ENCODE measurements around the gene COLEC12.

COLEC12 gene

GRCh38 chr18:434410-434809, 66.1 kb downstream of the COLEC12 start:
- DNase-seq, result no peak

GRCh38 chr18:433960-434359, 66.5 kb downstream of the COLEC12 start:
- no peak for DNase-seq

- no peak for DNase-seq
These were observed 67.2 kb downstream of the COLEC12 start for GRCh38 chr18:433298-433697.

GRCh38 chr18:432791-433190, 67.7 kb downstream of the COLEC12 start:
- no peak for DNase-seq

- no peak for DNase-seq
These were observed 71.5 kb downstream of the COLEC12 start for GRCh38 chr18:429030-429429.

- DNase-seq, result peak in 1 of 3 experiments; percentile 7
These were observed 73.5 kb downstream of the COLEC12 start for GRCh38 chr18:427005-427404.

GRCh38 chr18:425106-425745, 75.3 kb downstream of the COLEC12 start:
- no peak for DNase-seq

- DNase-seq, result no peak
These were observed 75.8 kb downstream of the COLEC12 start for GRCh38 chr18:424668-425067.

GRCh38 chr18:424071-424661, 76.3 kb downstream of the COLEC12 start:
- DNase-seq, result no peak

- no peak for DNase-seq
These were observed 77.5 kb downstream of the COLEC12 start for GRCh38 chr18:422966-423365.

GRCh38 chr18:421247-422155, 79.0 kb downstream of the COLEC12 start:
- no peak for DNase-seq

GRCh38 chr18:420661-421246, 79.7 kb downstream of the COLEC12 start:
- DNase-seq, result no peak

GRCh38 chr18:419541-420175, 80.8 kb downstream of the COLEC12 start:
- no peak for DNase-seq

- no peak for DNase-seq
These were observed 83.0 kb downstream of the COLEC12 start for GRCh38 chr18:417495-417894.

GRCh38 chr18:416930-417329, 83.6 kb downstream of the COLEC12 start:
- DNase-seq, result no peak

GRCh38 chr18:415617-416612, 84.6 kb downstream of the COLEC12 start:
- DNase-seq, result no peak

- DNase-seq, result no peak
These were observed 85.5 kb downstream of the COLEC12 start for GRCh38 chr18:415047-415446.

- no peak for DNase-seq
These were observed 87.3 kb downstream of the COLEC12 start for GRCh38 chr18:413233-413632.

- no peak for DNase-seq
These were observed 90.5 kb downstream of the COLEC12 start for GRCh38 chr18:410047-410455.

- no peak for DNase-seq
These were observed 92.1 kb downstream of the COLEC12 start for GRCh38 chr18:408367-408766.

- DNase-seq, result no peak
These were observed 92.8 kb downstream of the COLEC12 start for GRCh38 chr18:407626-408224.

Data from NCI-H1417 (cell line).